Left lobe of liver (tissue), 2 donors: ENCODE measurements around the gene CEL. TPM values are rescaled to one million over a fixed set of nuclear protein-coding genes. Genes with fewer than 3 reads are reported as not detected.

Experiments
- ATAC-seq: fragments of 200-7000 bp; cut with Tn5 transposase; one replicate; pipeline ENCODE4 v1.9.1; 2020; ENCODE audit warnings: mild to moderate bottlenecking, moderate library complexity
- DNase-seq: peaks from one replicate; pipeline ENCODE4 v3.0.0-alpha.2; 2020; ENCODE audit warnings: low spot score
- total RNA-seq: library from RNA; stranded (reverse); gene quantifications from one replicate; pipeline ENCODE4 v1.2.1, GENCODE V29; 2021
- donor health status: DM: no; HTN: no; CAD: no; lungs with moderate emphysema.
- donor health status: DM: no; HTN: yes; CAD: no.

CEL gene
- total RNA-seq, 1 donor from 2014 or later = 7.7 TPM

GRCh38 chr9:133101356-133102189, 39.8 kb downstream of the CEL start:
- DNase-seq (no peak), ATAC-seq (no peak)

- no peak for ATAC-seq
- no peak for DNase-seq
Observed at GRCh38 chr9:133102190-133103021, 40.6 kb downstream of the CEL start.

GRCh38 chr9:133103183-133103986, 41.6 kb downstream of the CEL start:
- peak; percentile 73 for DNase-seq

GRCh38 chr9:133103987-133104505, 42.3 kb downstream of the CEL start:
- DNase-seq (no peak), ATAC-seq (no peak)

More at GRCh38 chr9:133103183-133103986, 41.6 kb downstream of the CEL start:
- ATAC-seq = peak; percentile 92

GRCh38 chr9:133104718-133105460, 43.1 kb downstream of the CEL start:
- DNase-seq (no peak), ATAC-seq (no peak)

GRCh38 chr9:133105461-133105770, 43.6 kb downstream of the CEL start:
- ATAC-seq = no peak
- DNase-seq = no peak

- no peak for DNase-seq
Observed at GRCh38 chr9:133106511-133107244, 44.9 kb downstream of the CEL start.

GRCh38 chr9:133107245-133107722, 45.5 kb downstream of the CEL start:
- ATAC-seq (no peak), DNase-seq (no peak)

More at GRCh38 chr9:133106511-133107244, 44.9 kb downstream of the CEL start:
- no peak for ATAC-seq

GRCh38 chr9:133107961-133108793, 46.4 kb downstream of the CEL start:
- DNase-seq = no peak
- ATAC-seq = no peak

GRCh38 chr9:133108794-133109641, 47.2 kb downstream of the CEL start:
- ATAC-seq (no peak), DNase-seq (no peak)

- ATAC-seq (no peak), DNase-seq (no peak)
Observed at GRCh38 chr9:133109931-133110650, 48.3 kb downstream of the CEL start.

GRCh38 chr9:133111808-133112662, 50.3 kb downstream of the CEL start:
- DNase-seq (no peak), ATAC-seq (no peak)

GRCh38 chr9:133112663-133113026, 50.9 kb downstream of the CEL start:
- ATAC-seq (no peak), DNase-seq (peak; percentile 63)

GRCh38 chr9:133113163-133113948, 51.6 kb downstream of the CEL start:
- DNase-seq (peak; percentile 94), ATAC-seq (peak; percentile 84)
